ENCODE data around the gene CARNS1.

The CARNS1 gene

DNA sequence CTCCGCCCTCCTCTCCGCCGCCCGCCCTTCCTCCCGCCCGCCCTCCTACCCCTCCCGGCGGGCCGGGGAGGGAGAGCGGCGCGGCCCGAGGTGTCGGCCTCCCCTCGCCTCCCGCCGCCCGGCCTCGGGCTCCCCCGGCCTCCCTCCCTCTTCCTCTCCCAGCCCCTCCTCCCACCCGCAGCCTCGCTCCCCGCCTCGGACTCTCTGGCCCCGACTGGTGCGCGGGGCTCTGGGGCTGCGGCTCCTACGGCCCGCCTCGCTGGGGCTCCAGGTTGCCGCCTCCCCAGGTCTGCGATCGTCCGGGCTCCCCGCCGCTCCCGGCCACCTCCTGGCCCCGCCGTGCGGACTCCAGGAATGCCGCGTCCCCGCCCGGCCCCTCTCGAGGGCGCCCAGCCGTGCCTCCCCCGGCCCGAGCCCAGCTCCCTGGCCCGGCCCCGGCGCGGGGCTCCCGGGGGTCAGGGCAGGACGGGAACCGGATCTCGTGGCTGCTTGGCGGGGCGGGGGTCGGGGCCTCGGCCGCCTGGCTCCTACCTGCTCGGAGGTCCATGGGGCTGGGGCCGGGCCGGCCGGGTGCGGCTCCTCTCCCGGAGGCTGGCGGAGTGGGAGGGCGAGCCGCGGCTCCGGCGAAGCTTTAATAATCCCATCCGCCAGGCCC is 42.4 kb upstream of the CARNS1 start, which contains the start of gene CLCF1:
CLCF1 (minus strand) TSS at position 606 of the 655 bp plus-strand sequence; CDS start at position 547, 59 bp downstream.
- no peak for DNase-seq (ENCODE audit: extremely low read depth, low read depth)
- TF ChIP-seq CTCF (IDR thresholded peaks at IDR 0.05; ENCODE audit: low read depth, low read length, missing control alignments), result no peak
- peak within 1 kb of the TSS; percentile 59 for H3K4me3 ChIP-seq (replicated peaks; ENCODE audit: low read depth, low read length)

DNA sequence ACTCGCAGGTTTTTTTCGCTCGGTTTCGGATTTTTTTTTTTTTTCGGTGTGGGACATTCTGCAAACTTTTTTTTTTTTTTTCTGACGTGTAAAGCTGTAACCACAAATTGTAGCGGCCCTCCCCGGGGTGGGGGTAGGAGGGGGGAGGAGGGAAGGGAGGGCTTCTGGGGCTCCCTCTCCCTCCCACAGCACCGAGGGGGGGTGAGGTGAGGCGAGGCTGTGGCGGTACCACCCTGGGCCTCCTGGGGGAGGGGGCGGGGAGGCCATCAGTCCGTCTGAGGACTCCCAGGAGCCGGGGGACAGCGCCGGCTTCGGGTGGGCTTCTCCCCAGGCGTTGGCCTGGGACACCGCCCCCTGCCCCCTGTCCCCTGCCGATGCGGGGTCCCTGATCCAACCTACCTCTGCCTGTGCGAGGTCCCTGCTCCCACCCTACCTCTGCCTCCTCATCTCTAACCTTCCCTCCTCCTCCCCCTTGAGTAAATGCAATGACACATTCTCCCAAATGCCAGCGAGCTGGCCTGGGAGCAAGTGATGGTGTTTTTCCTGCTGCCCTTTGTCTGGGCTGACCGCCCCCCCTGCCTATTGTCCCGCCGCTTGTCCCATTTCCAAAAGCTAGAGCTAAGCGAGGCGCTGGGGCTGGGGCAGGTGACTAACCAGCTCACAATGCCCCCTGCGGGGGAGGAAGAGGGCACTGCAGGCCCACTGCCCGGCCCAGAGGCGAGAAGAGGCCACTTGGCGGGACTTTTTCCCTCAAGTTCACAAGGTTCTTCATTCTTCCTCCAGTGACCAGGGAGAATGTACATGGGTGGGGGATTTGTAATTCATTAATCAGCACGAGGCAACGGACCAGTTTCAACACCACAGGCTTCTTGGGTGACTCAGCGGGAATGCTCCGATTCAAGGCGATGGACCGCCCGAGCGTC is 41.6 kb upstream of the CARNS1 start:
- peak overlapping the region; percentile 59 for H3K4me3 ChIP-seq (replicated peaks; ENCODE audit: low read depth, low read length)
- peak; percentile 52 for TF ChIP-seq CTCF (IDR thresholded peaks at IDR 0.05; ENCODE audit: low read depth, low read length, missing control alignments)
- no peak for DNase-seq (ENCODE audit: extremely low read depth, low read depth)

GRCh38 chr11:67374571-67375281 is 40.8 kb upstream of the CARNS1 start:
- DNase-seq (ENCODE audit: extremely low read depth, low read depth), result no peak
- peak overlapping the region; percentile 59 for H3K4me3 ChIP-seq (replicated peaks; ENCODE audit: low read depth, low read length)
- TF ChIP-seq CTCF (IDR thresholded peaks at IDR 0.05; ENCODE audit: low read depth, low read length, missing control alignments), result no peak

DNA sequence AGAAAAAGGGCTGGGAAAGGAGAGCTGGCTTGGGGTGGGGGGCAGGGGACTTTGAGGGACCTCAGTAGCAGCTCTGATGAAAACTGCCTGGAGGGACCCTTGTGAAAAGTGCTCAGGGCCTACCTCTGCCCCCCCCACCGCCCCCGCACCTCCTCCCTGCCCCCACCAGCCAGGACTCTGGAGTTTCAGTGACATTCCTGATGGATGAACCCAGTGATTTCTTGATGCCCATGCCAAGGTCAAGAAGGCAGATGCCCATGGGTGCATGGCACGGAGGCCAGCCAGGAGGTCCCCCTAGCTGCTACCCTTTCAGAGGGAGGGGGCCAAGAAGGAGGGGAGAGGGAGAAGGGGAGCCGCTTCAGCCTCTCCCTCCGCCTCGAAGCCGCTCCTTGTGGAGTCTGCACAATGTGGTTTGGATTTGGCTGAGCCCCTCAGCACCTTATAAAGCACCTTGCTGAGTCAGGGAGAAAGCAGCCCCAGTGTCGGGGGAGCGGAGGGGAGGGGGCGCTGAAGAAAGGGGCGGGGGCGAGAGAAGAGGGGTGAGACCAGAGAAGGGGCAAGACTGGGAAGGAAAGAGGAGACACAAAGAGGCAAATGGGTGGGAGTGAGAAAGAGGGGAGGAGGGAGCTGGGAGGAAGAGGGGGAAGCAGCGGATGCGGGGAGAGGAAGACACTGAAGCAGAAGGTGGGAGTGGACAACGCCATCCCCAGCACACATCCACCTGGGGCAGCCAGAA is 40.0 kb upstream of the CARNS1 start:
- DNase-seq (ENCODE audit: extremely low read depth, low read depth), result no peak
- H3K4me3 ChIP-seq (replicated peaks; ENCODE audit: low read depth, low read length), result no peak overlapping the region
- no peak for TF ChIP-seq CTCF (IDR thresholded peaks at IDR 0.05; ENCODE audit: low read depth, low read length, missing control alignments)

DNA sequence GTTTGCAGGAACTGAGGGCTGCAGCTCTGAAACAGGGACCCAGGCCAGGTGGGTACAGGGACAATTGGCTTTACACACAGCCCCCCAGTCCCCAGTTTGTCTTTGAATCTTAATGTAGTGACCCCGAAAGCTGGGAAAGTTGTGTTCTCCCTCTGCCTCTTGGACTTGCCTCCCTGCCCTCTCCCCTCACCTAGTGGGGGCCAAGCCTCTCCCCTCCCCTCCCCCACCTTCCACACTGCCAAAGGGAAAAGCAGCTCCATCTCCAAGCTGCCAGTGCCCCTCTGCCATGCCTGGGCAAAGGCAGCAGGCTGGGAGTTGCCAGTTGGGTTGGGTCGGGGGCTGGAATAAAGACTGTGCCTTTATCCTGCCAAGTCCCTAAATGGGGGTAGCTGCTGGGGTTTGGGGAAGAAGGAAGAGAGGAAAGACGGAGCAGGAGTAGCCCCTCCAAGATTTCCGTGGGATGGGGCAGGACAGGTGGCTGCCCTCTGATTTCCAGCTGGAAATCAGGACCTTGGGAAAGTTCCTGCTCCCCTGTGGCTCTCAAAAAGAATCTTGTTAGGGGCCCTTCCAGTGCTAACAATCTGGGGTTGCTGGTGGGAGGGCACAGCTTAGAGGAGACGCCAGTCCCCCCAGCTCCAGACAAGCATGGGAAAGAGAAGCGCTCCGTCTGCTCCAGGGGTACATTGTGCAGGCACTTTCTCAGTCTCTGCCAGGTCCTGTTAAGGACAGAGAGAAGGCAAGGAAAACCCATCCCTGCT is 39.2 kb upstream of the CARNS1 start:
- no peak for DNase-seq (ENCODE audit: extremely low read depth, low read depth)
- no peak overlapping the region for H3K4me3 ChIP-seq (replicated peaks; ENCODE audit: low read depth, low read length)
- no peak for TF ChIP-seq CTCF (IDR thresholded peaks at IDR 0.05; ENCODE audit: low read depth, low read length, missing control alignments)

Data from HFF-Myc (cell line).